ENCODE results near the gene HK1. TPM values are rescaled to one million over a fixed set of nuclear protein-coding genes. Genes with fewer than 3 reads are reported as not detected.

Gene HK1
- total and polyA plus RNA-seq, 2 donors (not counting 1 experiment from before 2014, with no cell fraction given), result 60.6 to 172 TPM

DNA sequence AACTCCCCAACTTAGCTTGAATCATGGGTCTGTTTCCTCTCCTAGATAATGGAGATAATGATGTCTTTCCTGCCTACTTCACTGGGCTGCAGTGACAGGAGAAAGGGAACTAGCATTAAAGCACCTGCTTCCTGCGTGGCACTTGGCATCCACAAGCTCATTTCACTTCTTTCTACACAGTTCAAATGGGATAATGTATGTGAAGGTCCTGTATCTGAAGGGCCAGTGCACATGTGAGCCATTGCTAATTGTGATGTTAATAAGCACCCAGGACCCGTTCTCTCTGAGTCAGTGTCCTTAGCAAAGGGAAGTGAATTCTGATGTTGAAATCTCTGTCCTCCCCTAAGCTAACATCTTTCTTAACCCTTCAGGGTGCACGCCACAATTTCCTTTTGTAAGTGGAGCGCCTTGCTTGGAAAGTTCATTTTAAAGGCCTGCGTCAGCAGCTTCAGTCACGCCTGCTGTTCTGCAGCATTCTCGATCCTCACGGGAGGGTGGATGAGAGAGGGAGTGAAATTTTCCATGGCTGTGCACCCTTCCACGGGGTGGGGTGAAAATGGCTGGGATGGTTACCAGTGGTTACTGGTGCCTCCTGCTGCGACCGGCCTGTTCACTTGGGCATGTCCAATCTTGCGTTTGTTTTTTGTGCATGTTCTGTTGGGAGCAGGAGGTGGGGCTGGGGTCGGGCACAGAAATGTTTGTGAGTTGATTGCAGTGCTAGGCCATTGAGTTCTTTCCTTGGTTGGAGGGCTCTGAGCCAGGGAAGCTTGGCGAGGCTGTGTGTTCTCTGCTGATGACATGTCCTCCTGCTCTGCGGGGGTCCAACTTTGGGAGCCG is 59.2 kb downstream of the HK1 start:
- peaks cover 86% of the 10 kb centered on the region for H3K79me2 ChIP-seq (ENCODE audit: control insufficient read depth, insufficient read depth, low read length)
- no peak overlapping the region for H3K4me3 ChIP-seq (replicated peaks in 1 of 4; ENCODE audit: control extremely low read depth in 1 of 4, insufficient read depth in 1 of 4, low read depth in 3 of 4, low read length in 4 of 4)
- DNase-seq (ENCODE audit: low read depth in 2 of 2), result peak; percentile 91 to 94
- no peak overlapping the region for H2AFZ ChIP-seq (ENCODE audit: low read length)
- no peak overlapping the region for H3K9ac ChIP-seq (ENCODE audit: insufficient read depth, low read length)
- H3K36me3 ChIP-seq (ENCODE audit: control insufficient read depth, insufficient read depth, low read length), result peaks cover 5% of the 10 kb centered on the region
- no peaks in the 10 kb centered on the region for H4K20me1 ChIP-seq (ENCODE audit: control insufficient read depth, extremely low read depth, insufficient read depth, low read length)
- H3K27ac ChIP-seq (ENCODE audit: insufficient read depth, low read length), result no peak overlapping the region
- H3K27me3 ChIP-seq (ENCODE audit: control insufficient read depth, insufficient read depth, low read length), result no peaks in the 10 kb centered on the region
- H3K4me2 ChIP-seq (ENCODE audit: extremely low read depth, insufficient read depth, low read length), result no peak overlapping the region
- TF ChIP-seq CTCF (conservative IDR thresholded peaks at IDR 0.05 in 1 of 2, IDR thresholded peaks at IDR 0.05 in 1 of 2; ENCODE audit: low read depth in 1 of 2, low read length in 2 of 2), result no peak
- no peak for TF ChIP-seq EZH2 (IDR thresholded peaks at IDR 0.05; ENCODE audit: low read length, missing control alignments)
- peaks cover 30% of the 10 kb centered on the region for H3K4me1 ChIP-seq (ENCODE audit: control insufficient read depth, extremely low read depth, insufficient read depth, low read length)
- H3K9me3 ChIP-seq (ENCODE audit: control insufficient read depth, insufficient read depth, low read depth, low read length), result no peaks in the 10 kb centered on the region

DNA sequence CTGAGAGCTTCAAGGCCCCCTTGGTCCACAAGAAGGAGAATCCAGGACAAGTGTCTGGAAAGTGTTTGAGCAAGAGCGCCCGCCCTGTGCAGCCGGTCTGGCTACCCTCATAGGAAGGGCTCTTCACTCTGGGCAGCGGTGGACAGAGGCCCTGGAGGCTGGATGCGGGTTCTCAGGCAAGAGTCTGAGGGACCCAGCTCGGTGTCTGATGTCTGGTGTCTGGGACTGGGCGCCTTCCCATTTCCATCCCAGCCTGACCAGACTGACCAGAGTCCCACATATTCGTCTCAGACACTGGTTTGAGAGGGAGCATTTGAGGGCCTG is 59.8 kb downstream of the HK1 start:
- Histone ChIP-seq H3K27ac (ENCODE audit: insufficient read depth, low read length) (no peak overlapping the region), H4K20me1 (ENCODE audit: control insufficient read depth, extremely low read depth, insufficient read depth, low read length) (no peaks in the 10 kb centered on the region)
- DNase-seq (ENCODE audit: low read depth in 2 of 2), result no peak

More for the DNA sequence above, 59.8 kb downstream of the HK1 start:
- H3K4me1 ChIP-seq (ENCODE audit: control insufficient read depth, extremely low read depth, insufficient read depth, low read length), result peaks cover 25% of the 10 kb centered on the region
- H3K9me3 ChIP-seq (ENCODE audit: control insufficient read depth, insufficient read depth, low read depth, low read length), result no peaks in the 10 kb centered on the region
- H3K79me2 ChIP-seq (ENCODE audit: control insufficient read depth, insufficient read depth, low read length), result peaks cover 85% of the 10 kb centered on the region
- TF ChIP-seq CTCF (conservative IDR thresholded peaks at IDR 0.05 in 1 of 2, IDR thresholded peaks at IDR 0.05 in 1 of 2; ENCODE audit: low read depth in 1 of 2, low read length in 2 of 2) (no peak), EZH2 (IDR thresholded peaks at IDR 0.05; ENCODE audit: low read length, missing control alignments) (no peak)
- no peak overlapping the region for H2AFZ ChIP-seq (ENCODE audit: low read length)
- peaks cover 2% of the 10 kb centered on the region for H3K36me3 ChIP-seq (ENCODE audit: control insufficient read depth, insufficient read depth, low read length)
- H3K27me3 ChIP-seq (ENCODE audit: control insufficient read depth, insufficient read depth, low read length), result no peaks in the 10 kb centered on the region
- no peak overlapping the region for H3K9ac ChIP-seq (ENCODE audit: insufficient read depth, low read length)
- no peak overlapping the region for H3K4me2 ChIP-seq (ENCODE audit: extremely low read depth, insufficient read depth, low read length)
- H3K4me3 ChIP-seq (replicated peaks in 1 of 4; ENCODE audit: control extremely low read depth in 1 of 4, insufficient read depth in 1 of 4, low read depth in 3 of 4, low read length in 4 of 4), result no peak overlapping the region
